Activated CD8-positive, alpha-beta memory T cell treated with anti-CD3 and anti-CD28 coated beads, Interleukin-2, amount 50 U/mL, for 4 hours (primary cell): ENCODE data around the gene ABCG1.
"Not testable (repeated sequence)": the region's sequence is repeated elsewhere in the genome, so short reads cannot be mapped to it uniquely, and the experiment has no call there.

Experiments
- DNase-seq: peaks from one replicate; pipeline ENCODE4 v3.0.0-alpha.2; 2020

The ABCG1 gene

DNA sequence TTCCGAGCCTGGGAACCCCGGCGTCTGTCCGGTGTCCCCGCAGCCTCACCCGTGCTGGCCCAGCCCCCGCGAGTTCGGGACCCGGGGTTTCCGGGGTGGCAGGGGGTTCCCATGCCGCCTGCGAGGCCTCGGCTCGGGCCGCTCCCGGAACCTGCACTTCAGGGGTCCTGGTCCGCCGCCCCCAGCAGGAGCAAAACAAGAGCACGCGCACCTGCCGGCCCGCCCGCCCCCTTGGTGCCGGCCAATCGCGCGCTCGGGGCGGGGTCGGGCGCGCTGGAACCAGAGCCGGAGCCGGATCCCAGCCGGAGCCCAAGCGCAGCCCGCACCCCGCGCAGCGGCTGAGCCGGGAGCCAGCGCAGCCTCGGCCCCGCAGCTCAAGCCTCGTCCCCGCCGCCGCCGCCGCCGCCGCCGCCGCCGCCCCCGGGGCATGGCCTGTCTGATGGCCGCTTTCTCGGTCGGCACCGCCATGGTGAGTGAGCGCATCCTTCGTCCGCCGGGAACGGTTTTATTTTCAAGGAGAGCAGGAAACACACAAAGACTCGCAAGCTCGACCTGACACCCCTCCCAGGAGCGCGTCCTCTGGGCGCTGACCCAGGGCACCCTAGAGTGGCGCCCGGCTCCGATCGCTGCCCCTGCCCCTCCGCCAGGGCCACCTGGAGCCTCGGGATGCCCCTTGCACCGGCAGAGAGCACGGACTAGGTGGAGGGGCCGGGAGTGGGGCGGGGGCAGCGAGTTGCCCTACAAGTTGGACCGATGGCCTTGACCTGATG, at the start of gene ABCG1:
Gene ABCG1, plus strand, starts transcription at position 305 of the 770 bp plus-strand sequence. Its CDS starts 123 bp downstream, at position 428.
- DNase-seq = peak; percentile 58

DNA sequence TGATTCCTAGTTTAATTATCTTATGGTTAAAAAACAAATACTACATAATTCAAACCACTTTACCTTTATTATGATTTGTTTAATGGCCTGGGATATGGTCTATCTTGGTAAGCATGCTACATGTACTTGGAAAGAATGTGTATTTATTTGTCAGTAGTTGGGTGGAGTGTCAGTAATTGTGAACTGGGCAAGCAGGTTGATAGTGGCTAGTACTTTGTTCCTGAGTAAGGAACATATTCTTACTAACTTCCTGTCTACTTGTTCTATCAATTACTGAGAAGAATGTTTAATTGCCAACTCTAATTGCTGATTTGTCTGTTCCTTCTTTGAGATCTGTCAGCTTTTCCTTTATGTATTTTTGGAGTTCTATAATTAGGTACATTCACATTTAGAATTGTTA, 49.2 kb upstream of the ABCG1 start:
- DNase-seq = no peak

DNA sequence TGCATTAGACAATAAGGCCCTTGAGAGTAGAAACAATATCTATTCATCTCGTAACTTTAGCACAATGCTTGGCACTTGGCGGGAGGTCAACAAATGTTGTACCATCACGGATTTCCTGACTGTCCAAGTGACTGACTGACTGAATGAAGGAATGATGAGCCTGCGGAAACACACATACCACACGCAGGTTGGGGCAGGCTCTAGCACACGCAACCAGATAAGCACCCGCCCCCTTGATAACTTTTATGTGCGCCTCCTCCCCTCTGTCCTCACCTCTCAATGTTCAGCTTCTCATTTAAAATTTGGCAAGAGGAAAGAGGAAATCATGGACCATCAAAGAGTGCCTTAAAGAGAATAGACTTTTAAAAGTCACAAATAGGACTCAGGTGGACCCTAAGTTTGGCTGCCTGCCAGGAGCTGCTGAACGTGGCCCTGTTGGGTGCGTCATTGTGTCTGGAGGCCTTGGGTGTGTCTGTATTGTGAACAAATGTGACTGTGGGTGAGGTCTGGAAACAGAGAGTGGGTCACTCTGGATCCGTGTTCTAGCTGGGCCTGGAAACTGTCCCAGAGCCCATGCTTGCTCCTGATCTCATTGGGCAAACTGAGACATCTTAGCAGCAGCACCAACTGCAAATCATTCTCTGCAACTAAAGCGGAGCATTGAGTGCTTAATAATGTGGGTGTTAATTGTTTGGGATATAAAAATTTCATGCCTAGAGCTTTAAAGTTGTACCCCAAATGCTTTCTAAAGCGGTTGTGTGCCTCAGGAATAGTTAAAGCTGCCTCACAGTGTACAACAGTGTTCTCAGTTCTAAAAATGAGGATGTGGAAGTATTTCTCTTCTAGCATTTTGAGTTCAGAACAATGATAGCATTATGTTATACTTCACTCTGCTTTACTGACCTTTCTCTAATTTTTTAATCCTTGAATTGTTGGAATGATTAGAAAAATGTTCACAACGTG, 47.6 kb upstream of the ABCG1 start:
- DNase-seq = no peak

DNA sequence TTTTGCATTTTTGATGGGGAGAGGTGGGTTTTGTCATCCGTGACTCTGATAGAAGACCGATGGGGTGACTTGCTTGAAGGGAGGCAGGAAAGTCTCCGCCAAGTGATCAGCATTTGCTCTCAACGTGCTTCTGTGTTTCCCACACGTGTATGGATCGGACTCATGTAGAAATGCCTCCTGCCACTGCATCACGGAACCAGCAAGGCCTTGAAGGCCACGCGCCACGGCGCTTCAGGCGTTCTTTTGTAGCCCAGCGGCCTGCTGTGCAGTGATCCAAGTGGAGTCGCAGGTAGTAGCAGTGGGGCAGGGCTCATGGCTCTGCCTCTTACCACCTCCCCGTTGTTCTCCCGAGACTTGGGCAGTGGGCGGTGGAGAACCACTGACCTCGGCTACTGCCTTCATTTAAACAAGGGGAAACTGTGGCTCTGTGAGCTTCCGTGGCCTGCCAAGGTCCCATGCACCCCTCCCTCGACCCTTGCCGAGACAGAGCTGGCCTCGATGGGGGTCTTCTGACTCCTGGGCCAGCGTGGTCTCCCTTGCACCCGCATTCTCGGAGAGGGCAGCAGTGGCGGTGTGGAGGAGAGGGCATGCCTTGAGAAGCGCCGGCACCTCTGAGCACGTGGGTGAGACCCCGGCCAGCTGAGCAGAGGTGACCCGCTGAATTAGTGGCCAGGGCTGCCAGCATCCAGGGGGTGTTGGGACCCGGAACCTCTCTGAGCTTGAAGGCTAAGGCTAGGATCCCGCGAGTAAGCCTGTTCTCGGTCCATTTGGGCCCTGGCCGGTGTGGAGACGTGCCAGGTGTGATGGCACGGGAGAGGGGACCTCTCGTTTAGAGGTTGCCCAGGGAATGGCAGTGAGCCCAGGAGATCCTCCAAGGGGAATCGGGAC, 46.1 kb upstream of the ABCG1 start:
- no peak for DNase-seq

GRCh38 chr21:42174173-42174572, 44.8 kb upstream of the ABCG1 start:
- DNase-seq = no peak

DNA sequence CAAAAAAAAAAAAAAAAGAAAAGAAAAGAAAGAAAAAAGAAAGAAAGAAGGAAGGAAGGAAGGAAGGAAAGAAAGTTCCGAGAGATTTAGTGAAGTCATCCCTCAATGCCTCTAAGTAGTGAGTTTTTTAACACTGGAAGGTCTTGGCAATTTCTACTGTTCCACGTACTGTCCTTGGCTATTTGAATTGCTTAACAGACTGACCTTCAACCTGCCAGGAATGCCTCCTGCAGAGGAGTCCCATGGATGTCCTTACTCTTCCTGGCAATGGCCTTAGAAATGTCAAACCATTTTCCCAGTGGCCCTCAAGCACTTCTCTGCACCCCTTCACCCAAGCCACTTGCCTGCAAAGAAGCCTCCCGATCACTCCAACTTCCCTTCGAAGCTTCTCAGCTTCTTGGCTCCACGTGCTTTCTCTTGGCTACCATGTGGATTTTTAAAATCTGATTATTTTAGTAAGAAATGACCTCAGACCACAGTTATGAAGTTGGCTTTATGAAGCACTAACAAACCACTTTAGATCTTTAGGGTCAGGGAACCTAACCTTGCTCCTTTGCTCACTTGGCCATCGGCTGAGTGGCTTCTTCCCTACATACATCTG, 43.7 kb upstream of the ABCG1 start:
- no peak for DNase-seq

DNA sequence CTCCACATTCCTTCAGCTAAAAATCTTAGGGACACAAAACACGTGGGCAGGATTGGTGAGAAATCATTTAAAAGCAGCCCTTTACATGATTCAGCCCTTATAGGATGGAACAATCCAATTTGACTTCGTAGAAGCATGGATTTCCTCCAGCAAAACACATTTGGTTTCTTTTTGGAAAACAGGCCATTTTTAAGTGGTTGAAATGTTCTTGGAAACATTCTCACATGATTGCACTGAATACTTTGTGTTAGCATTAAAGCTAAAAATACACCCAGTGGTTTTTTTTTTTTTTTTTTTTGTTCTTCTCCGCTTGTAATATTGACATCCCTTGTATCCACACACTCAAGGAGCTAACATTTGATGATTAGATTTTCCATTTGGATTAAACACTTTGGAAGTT, 42.1 kb upstream of the ABCG1 start:
- no peak for DNase-seq

- no peak for DNase-seq
Observed at GRCh38 chr21:42179316-42179715, 39.6 kb upstream of the ABCG1 start.

- not testable (repeated sequence) for DNase-seq
Observed at GRCh38 chr21:42180001-42180400, 38.9 kb upstream of the ABCG1 start.

GRCh38 chr21:42182713-42183371, 36.1 kb upstream of the ABCG1 start:
- DNase-seq = no peak

GRCh38 chr21:42183374-42184266, 35.3 kb upstream of the ABCG1 start:
- DNase-seq = no peak

DNA sequence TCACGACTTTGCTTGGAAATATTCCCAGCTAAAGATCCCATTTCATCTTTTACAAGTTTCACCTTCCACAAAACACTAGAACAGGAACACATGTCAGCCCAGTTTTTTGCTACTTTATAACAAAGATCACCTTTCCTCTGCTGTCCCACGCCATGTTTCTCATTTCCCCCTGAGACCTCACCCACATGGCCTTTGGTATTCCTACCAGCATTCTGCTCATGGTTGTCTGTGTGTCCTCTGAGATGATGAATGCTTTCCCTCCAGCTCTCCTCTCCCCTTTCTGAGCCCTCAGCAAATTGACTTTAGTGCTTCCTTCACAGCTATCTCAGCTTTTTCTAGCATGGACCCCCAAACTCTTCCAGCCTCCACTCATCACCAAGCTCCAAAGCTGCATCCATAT, 32.3 kb upstream of the ABCG1 start:
- no peak for DNase-seq

- peak; percentile 74 for DNase-seq
Observed at GRCh38 chr21:42187976-42188653, 30.8 kb upstream of the ABCG1 start.

DNA sequence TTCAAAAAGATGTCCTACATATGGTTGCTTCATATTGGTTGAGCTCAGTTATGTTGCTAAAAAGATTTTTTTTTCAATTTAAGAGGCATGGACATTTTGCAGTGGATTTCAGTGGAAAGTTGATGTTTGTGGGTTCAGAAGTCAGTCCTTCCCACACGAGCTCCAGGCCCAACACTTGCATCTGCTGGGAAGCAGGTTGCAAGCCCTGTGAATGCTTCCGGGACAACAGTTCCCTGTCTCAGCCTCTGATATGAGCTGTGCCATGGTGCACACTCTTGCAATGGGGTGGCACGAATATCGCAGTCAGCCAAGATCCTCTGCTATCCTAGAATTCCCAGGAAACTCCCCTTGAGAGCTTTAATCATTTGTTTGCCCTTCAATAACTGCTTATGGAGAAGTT, 30.3 kb upstream of the ABCG1 start:
- no peak for DNase-seq

DNA sequence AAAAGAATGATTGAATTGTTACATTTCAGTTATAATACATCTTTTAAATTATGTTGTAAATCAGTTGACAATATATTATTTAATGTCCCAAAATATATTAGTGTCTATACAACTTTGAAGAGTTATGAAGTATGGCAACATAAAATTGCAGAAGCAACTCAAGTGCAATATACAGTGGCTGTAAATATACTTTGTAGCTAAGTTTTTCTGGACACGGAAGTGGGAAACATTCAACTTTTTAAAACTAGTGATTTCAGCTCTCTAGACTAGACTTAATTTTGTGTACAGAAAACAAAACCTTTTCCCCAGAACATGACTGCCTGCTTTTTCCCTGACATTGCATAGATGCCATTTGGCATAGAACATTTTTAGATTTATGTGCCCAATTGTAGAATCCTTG, 29.5 kb upstream of the ABCG1 start:
- DNase-seq = no peak

DNA sequence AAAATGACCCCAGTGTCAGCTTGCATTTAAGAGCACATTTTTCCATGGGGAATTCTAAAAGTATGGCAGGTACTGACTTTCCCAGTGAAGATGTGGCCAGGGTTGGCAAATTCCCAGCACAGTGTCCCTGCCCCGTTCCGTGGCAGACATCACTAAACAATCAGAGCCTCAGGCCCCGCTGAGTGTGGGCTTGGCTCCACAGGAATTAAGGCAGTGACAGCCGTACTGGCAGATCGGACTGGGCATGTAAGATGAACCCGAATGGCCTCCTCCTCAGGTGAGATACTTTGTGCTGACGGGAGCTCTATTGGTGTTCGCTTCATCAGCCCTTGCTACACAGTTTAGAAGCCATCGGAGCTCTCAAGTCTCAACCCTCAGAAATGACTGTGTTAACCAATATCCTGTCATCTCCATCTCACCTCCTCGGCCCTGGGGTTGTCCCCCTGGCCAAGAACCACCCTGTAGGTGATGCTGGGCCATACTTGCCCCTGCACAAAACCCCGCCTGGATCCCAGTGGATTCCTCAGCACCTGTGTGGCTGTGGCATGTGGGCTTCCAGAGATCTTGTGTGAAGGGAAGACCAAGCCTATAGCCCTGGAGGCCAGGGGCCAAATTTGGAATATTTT, 29.0 kb upstream of the ABCG1 start:
- DNase-seq = no peak

DNA sequence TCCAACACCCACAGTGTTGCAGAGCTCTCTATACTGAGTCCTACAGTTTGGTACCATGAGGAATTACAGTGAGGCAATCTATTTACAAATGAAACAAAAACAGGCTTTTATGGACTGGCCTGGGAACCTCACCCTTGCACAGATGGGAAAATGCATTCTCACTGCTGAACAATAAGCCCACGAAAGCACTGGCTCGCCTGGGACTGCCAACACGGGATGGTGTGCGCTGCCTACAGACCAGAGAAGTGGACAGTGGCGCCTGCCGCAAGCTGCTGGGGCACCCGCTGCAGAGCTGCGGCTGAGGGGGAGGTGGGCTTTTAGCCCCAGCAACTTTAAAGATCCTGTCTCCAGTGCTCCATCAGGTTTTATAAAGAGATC, 28.5 kb upstream of the ABCG1 start:
- no peak for DNase-seq

DNA sequence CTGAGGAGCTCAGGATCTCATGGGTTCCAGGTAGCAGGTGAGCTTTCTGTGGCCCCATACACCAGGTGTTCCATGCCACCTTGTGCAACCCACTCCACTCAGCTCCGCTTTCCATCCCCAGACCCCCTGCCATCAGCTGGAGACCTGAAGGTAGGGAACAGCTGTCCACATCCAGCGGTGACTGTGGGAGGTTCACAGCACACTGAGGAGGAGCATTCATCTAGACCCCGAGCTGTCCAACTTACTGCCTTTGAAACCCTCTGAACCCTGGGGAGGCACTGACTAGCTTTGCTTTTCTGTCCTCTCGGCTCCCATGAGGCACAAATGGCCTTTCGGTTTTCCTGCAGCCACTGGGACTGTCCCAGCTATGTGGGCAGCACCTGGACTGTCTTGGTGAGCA, 27.9 kb upstream of the ABCG1 start:
- DNase-seq = no peak

GRCh38 chr21:42191696-42192595, 27.0 kb upstream of the ABCG1 start:
- no peak for DNase-seq
